IPS-NIHi11 (cell line): ENCODE data around the gene TRAPPC3.
"Not testable (repeated sequence)": the region's sequence is repeated elsewhere in the genome, so short reads cannot be mapped to it uniquely, and the experiment has no call there.

ENCODE experiments used
- DNase-seq: peaks from one replicate; pipeline ENCODE4 v3.0.0; 2012; ENCODE audit warnings: mixed read lengths, low spot score

Gene TRAPPC3

DNA sequence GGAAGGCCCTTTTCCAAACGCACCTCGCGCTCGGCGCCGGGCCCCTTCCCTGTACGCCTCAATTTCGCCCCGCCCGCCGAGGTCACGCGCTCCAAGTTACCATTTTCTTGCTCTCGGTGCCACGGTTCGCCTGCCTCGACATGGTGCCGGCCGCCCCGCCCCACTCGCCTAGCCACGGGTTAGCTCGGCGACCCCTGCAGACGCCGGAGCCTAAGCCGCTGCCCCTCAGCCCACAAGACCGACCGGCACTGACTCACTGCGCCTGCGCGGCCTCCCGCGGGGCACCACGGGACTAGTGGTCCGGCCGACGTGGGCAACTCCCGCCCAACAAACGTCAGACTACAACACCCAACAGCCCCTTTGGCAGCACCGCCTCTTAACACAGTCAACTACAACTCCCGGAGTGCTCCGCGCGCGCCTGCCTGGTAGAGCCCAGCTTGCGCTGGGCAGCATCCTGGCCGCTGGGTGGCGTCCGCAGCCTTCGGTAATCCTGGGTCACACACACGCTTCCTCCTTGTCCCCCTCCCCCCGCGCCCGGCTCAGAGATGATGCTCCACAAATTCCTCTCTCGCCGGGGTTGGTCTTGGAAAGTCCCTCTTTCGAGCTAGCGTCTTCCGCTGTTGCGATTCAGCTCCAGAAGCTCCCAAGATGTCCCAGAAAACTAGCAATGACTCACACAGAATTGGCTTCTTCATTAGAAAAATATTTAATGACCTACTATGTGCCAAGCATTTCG, at the start of gene TRAPPC3:
TRAPPC3 (minus strand) TSS at position 250 of the 736 bp plus-strand sequence; CDS start at position 142, 108 bp downstream.
- DNase-seq: peak; percentile 99

DNA sequence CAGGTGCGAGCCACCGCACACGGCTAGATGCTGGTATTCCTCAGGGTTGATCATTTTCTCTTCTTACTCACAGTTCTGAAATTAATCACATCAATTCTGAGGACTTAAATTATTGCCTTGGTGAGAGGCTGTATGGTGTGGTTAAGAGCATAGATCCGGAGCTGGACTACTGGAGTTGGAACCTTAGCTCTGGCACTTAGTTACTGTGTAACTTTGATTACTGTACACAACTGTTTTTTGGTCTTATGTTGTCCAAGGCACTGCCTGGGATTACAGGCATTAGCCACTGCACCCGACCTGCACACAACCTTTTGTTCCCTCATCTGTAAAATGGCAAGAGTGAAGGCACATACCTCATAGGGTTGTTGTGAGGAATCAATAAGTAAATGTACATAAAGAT, 49.4 kb upstream of the TRAPPC3 start:
- no peak for DNase-seq

DNA sequence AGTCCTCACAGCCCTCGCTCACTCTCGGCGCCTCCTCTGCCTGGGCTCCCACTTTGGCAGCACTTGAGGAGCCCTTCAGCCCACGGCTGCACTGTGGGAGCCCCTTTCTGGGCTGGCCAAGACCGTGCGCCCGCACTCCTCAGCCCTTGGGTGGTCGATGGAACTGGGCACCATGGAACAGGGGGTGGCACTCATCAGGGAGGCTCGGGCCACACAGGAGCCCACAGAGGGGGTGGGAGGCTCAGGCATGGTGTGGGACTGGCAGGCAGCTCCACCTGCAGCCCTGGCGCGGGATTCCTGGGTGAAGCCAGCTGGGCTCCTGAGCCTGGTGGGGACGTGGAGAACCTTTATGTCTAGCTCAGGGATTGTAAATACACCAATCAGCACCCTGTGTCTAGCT, 47.5 kb upstream of the TRAPPC3 start:
- not testable (repeated sequence) for DNase-seq

DNA sequence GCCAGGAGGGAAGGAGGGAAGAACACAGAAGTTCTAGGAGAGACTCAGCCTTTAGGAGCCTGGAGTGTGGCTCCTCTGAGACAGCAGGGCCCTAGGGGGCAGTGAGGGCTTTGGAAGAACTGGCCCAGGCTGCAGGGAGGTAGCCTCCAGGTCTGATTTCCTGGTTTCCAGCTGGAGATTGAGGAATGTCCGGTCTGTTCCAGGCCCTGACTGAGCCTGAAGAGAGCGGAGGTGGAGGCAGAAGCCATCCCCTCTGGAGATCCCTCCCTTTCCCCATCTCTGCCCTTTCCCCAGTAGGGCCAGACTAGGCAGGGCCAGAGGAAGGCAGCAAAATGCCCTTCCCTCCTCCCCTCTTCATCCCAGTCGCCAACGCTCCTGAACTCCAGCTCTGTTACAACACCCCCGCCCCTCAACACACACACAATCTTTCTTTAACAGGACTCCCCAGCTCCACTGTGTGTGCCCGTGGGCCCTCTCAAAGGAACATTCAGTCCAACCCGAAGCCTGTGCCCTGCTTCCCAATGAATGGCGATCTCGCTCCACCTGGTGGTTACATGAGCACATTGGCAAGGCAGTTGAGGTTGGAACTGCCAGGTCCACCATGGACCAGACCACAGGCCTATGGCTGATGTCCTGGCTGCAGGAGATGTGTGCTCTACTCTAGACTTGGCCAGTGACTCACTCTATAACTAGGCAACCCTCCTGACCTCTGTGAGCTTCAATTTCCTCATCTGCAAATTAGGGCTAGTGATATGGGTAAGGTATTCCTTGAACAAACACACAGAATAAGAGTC, 38.7 kb upstream of the TRAPPC3 start:
- peak; percentile 87 for DNase-seq

DNA sequence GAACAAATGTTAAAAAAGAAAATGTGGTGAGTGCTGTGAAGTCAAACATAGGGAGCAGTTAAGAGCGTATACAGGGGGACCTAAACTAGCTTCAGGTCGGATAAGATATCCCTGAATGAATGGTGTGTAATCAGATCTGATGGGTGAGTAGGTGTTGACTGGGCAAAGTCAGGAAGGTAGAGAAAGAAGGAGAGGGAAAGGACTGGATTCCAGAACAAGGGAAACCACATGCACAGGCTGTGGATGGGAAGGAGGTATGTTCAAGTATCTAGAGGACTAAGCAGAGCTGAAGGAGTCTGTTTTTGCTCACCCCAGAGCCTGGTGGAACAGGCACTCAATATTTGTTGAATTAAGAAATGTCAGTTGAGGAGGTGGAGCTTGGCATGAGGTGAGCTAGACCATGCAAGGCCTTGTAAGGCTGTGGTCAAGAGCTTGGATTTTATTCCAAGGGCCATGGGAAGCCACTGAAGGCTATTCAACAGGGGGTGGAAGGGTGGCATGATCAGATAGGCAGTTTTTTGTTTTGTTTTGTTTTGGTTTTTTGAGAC, 34.1 kb upstream of the TRAPPC3 start:
- DNase-seq: no peak

DNA sequence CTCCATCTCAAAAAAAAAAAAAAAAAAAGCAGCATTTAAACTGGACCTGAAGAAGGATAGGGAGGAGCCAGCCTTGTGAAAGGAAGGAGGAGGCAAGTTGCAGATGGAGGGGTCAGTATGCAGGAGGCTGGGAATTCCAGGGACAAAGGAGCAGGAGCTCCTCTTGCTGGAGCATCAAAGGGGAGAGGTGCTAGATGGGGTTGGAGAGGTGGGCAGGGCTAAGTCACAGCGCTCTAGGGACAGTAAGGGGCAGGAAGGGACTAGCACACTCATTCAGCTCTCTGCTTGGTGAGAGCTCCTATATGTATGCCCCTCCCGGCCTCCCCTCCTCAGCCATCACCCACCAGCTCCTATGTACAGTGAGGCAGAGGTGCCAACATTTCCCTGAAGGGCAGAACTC, 33.4 kb upstream of the TRAPPC3 start:
- DNase-seq: peak; percentile 32

DNA sequence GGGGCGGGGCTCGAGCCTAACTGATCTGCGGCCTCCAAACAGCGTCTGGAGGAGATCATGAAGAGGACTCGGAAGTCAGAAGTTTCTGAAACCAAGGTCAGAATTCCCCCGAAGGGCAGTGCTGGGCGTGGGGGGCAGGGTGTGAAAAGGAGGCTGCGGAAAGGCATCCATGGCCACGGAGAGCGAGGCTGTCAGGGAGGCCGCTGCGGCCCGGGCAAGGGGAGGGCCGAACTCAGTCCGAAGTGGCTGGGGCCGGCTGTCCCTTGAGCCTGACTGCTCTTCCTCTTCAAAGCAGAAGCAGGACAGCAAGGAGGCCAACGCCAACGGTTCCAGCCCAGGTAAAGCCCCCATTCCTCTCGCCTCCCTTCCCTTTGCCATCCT, 29.9 kb upstream of the TRAPPC3 start:
- no peak for DNase-seq

DNA sequence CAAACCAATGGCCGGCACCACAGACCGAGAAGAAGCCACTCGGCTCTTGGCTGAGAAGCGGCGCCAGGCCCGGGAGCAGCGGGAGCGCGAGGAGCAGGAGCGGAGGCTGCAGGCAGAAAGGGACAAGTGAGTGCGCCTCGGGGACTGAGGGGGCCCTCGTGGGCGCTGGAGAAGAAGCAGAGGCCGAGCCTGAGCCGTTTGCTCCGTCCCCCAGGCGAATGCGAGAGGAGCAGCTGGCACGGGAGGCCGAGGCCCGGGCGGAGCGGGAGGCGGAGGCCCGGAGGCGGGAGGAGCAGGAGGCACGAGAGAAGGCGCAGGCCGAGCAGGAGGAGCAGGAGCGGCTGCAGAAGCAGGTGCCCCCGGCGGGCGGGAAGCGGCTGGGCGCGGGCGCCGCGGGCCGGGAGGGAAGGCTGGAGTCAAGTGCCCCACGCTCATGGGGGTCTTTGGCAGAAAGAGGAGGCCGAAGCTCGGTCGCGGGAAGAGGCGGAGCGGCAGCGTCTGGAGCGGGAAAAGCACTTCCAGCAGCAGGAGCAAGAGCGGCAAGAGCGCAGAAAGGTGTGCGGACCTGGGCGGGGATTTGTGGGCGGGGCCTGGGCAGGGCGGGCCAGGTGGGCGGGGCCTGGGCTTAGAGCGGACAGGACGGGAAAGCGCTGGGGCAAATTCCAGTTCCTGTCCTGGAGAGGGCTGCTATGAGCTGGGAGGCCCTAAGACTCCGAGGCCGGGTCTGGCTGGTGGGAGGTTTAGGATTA, 29.4 kb upstream of the TRAPPC3 start:
- DNase-seq: peak; percentile 93

DNA sequence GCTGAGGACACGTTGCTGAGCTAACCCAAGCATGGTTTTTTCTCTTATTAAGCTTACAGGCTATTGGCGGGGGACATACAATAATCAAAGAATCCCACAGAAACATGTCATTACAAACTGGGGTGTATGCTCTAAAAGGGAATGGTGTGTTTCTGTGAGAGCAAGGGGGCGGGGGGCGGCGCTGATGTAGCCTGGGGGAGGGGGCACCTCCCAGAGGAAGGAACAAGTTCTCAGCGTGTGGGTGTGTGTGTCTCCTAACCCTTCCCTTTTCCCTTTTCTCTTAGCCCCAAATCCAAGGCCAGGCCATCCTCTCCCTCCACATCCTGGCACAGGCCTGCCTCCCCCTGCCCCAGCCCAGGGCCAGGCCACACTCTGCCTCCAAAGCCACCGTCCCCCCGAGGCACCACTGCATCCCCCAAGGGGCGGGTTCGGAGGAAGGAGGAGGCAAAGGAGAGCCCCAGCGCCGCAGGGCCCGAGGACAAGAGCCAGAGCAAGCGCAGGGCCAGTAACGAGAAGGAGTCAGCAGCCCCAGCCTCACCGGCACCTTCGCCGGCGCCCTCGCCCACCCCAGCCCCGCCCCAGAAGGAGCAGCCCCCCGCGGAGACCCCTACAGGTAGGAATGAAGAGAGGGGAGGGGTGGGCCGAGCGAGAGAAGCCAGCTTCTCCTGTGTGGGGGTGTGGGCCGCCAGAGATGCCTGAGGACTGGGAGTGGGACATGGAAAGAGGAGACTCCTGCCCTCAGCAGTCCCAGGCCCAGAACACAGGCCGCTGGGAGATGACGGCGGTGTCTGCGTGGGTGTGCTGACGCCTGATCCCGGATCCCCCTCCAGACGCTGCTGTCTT, 28.5 kb upstream of the TRAPPC3 start:
- DNase-seq: no peak

DNA sequence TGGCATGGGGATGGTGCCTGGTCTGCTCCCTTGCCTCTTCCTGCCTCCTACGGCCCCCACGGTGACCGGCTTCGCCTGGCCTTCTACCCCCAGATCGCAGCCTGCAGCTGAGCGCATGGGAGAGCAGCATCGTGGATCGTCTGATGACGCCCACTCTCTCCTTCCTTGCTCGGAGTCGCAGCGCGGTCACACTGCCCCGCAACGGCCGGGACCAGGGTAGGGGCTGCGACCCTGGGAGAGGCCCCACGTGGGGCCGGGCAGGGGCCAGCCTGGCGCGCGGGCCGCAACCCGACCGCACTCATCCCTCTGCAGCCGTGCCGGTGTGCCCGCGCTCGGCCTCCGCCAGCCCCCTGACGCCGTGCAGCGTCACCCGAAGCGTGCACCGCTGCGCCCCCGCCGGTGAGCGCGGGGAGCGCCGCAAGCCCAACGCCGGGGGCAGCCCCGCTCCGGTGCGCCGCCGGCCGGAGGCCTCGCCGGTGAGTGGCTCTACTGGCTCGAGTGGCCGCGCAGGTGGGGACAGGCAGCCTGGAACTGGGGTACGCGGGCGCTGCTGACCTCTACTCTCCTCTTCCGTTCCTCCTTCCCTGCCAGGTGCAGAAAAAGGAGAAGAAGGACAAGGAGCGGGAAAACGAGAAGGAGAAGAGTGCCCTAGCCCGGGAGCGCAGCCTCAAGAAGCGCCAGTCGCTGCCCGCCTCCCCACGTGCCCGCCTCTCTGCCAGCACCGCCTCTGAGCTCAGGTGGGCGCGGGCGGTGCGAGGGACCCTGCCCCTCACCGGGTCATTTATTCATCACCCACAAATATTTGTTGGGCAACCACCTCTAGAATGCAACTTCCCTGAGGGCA, 27.0 kb upstream of the TRAPPC3 start:
- peak; percentile 78 for DNase-seq

DNA sequence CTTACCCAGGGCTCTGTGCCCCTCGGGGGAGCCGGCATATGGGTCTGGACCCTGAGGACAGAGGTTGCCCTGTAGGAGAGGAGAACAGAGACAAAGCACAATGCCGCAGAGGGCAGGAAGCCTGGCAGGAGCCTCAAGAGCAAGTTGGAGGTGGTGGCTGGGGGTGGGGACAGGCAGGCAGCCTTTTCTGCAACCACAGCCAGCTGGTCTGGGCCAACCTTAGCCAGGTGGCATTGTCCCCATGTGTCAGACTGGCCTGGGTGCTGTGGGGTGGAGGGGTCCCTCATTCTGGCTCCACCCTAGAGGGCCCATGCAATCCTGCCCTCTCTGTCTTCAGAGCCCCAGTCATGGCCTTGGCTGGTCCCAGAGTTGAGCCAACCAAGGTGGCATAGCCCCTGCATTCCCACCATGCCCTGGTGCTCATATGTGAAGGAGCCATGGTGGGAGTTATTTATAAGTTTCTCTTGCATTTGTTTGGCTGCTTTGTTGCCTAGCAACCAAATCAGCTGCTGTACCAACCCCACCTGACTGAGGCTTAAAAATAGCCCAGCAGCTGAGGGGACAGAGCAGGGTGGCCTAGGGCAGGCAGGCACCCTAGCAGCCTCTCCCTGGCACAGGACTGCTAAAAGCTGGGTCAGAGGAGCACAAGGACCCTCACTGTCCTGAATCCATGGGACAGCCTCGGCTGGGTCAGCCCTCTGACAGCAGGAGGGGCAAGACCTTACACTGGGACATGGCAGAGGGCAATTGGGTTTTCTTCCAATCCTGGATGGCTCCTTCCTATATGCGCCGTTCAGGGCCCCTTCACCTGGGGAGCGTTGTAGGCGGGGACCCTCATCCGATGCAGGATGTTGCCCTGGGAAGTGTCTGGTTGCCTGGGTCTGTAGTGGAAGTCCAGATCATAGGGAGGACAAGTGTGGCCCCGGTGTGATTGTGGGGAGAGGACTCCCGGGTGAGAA, 26.1 kb upstream of the TRAPPC3 start:
- DNase-seq: no peak

DNA sequence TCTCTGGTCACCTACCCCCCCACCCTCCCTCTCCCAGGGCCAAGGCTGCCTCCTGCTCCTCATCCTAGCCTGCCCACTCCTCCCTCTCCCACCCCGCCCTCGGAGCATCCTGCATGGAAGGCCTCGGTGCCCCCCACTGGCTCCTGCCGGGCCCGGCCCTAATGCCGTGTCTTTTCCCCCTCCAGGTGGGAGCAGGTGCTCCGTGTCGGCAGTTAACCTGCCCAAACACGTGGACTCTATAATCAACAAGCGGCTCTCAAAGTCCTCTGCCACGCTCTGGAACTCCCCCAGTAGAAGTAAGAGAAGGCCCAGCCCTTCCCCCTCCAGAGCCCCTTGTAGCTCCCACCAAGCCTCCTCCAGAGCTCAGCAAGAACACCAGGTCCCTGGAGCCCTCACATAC, 25.4 kb upstream of the TRAPPC3 start:
- DNase-seq: no peak

DNA sequence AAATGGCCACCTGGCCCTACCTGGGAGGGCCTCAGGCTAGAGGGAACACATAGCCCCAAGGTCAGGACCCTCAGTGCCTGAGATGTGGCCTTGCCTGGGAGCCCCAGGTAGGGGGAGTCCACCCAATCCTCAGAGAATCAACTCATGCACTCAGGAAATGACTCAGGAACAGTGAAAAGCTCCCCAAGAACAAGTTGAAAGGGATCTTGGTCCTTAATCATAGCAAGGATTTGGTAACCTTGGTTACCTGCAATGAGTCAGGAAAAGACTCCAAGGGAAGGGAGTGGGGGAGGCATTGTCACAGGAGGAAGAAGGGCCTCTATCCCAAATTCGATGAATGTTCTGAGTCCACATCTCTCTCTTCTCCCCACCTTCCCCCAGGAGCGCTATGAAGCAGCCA, 23.7 kb upstream of the TRAPPC3 start:
- no peak for DNase-seq

DNA sequence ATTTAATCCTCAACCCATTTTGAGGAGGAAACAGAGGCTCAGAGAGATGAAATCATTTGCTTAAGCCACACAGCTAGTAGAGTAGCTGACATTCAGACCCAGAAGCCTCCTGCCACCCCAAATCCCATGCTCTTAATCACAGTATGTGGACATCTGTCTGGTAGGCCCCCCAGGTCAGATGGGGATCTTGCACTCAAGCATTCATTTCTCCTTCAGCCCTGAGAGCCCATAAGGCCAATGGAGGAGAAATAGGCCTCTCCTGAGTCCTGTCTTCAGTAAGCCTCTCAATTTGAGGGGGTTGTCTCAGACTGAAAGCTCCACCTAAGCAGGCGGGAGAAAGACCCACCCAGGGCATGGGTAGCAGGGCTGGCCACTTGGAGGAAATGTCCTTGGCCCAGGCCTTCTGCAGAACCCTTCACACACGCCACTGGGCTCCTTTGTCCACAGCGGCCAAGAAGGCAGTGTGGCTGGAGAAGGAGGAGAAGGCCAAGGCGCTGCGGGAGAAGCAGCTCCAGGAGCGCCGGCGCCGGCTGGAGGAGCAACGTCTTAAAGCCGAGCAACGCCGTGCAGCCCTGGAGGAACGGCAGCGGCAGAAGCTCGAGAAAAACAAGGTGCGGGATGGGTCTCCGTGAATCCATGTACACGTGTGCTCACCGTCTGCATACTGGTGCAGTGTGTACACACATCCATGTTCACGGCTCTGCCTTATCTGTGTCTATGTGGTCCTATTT, 22.9 kb upstream of the TRAPPC3 start:
- no peak for DNase-seq

DNA sequence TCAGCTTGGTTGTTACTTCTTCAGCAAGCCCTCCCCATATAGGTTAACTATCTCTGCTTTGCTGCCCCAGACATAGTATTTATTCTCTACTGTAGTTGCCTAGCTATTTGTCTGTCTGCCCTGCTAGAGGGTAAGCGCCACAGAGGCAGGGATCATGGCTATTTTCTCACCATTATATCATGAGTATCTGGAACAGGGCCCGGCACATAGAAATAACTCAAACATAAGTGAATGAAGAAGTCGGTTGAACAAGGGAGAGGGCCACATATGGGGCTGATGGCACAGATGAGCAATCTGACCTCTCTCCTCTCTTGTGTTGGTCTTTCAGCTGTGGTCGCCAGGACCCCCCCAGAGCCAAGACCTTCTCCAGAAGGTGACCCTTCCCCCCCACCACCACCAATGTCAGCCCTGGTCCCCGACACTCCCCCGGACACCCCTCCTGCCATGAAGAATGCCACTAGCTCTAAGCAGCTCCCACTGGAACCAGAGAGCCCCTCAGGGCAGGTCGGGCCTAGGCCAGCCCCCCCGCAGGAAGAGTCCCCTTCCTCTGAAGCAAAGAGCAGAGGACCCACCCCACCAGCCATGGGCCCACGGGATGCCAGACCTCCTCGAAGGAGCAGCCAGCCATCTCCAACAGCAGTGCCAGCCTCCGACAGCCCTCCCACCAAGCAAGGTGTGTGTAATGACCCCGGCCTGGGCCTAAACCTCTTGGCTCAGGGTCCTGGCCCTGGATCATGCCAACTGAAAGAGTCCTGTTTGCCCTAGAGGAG, 21.5 kb upstream of the TRAPPC3 start:
- no peak for DNase-seq

DNA sequence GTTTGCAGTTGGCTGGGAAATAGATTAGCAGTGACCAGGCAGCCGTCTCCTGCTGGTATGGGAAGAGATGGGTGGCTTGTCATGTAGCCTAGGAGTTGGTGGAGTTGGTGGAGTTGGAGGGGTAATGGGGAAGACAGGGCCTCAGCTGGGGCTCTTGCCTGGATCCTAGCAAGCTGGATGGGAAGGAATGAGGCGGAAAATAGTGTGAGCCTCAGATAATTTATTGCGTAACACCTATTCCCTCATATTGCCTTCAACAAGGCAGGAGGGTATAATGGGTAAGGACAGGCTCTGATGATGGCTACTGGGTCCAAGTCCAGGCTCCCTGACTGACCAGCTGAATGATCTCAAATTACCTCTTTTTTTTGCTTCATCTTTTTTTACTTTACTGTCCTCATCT, 19.2 kb upstream of the TRAPPC3 start:
- no peak for DNase-seq

DNA sequence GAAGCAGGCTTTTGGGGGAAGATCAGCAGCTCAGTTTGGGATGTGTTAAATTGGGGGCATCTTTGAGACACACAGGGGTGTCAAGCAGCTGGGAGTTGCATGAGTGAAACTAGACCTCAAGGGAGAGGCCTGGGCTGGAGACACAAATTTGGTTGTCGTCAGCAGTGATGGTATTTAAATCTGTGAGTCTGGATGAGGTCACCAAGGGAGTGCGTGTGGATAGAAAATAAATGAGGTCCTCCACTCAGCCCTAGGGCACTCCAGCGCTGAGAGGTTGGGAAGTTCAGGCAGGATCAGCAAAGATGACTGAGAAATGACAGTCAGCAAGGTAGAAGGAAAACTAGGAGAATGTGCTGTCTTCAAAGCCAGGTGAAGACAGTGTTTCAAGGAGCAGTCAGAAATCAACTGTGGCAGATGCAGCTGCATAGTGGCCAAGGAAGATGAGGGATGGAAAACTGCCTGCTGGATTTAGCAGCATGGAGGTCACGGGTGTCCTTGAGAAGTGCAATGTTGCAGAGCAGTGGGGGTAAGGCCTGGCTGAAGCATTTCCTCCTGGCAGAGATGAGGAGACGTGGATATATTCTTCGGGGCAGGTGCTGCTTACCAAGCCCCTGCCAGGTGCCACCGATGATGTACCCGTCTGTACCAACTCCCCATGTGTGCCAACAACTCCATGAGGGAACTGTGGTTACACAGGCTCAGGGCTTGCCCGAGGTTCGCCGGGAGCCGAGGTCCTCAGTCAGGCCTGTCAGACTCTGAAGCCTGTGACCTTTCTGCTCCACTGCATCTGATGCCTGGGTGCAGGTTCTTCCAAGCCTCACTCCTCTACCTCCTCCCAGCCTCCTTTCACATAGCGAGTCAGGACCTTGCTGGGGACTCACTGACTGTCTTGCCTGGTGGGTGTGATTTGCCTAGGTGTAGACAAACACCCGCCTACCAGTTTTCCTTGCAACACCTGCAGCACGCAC, 17.9 kb upstream of the TRAPPC3 start:
- no peak for DNase-seq
